Fibroblast of lung (primary cell): ENCODE measurements around the gene ADRB1. TPM values are rescaled to one million over a fixed set of nuclear protein-coding genes. Genes with fewer than 3 reads are reported as not detected.

Experiments used
- DNase-seq, 2 donors: peaks; one replicate each; pipeline versions ENCODE4 v3.0.0 to v3.0.0-alpha.2; 2010; ENCODE audit warnings: low read depth in 2 of 2
- H2AFZ ChIP-seq: 2 replicates; pipeline ENCODE4 v1.5.1; 2012; ENCODE audit warnings: low read length, control low read depth, inconsistent platforms
- H3K27ac ChIP-seq: 2 replicates; pipeline ENCODE4 v1.5.1; 2011; ENCODE audit warnings: low read length, control low read depth; ENCODE audit not compliant: insufficient read depth
- H3K27me3 ChIP-seq: 2 replicates; pipeline ENCODE4 v1.5.1; 2011; ENCODE audit warnings: mild to moderate bottlenecking, low read length; ENCODE audit not compliant: control insufficient read depth, insufficient read depth
- H3K36me3 ChIP-seq: 2 replicates; pipeline ENCODE4 v1.5.1; 2011; ENCODE audit warnings: low read length; ENCODE audit not compliant: control insufficient read depth, insufficient read depth
- H3K4me1 ChIP-seq: 2 replicates; pipeline ENCODE4 v1.5.1; 2011; ENCODE audit warnings: low read length; ENCODE audit not compliant: control insufficient read depth, insufficient read depth; ENCODE audit errors: extremely low read depth
- H3K4me2 ChIP-seq: 2 replicates; pipeline ENCODE4 v1.5.1; 2011; ENCODE audit warnings: low read length, control low read depth; ENCODE audit not compliant: insufficient read depth; ENCODE audit errors: extremely low read depth
- H3K4me3 ChIP-seq, 4 experiments: fragments of 200-600 bp in 1 of 4; sonication (generic) in 1 of 4; replicated peaks in 1 of 4; 2 replicates each; pipeline ENCODE4 v1.5.1; 2011 to 2016; ENCODE audit warnings: low read length in 4 of 4, low read depth in 3 of 4, mild to moderate bottlenecking in 3 of 4, control low read depth in 2 of 4, inconsistent platforms in 1 of 4, mixed read lengths in 1 of 4; ENCODE audit not compliant: insufficient read depth in 1 of 4; ENCODE audit errors: control extremely low read depth in 1 of 4
- H3K79me2 ChIP-seq: 2 replicates; pipeline ENCODE4 v1.5.1; 2012; ENCODE audit warnings: mild to moderate bottlenecking, low read length, inconsistent platforms; ENCODE audit not compliant: control insufficient read depth, insufficient read depth
- H3K9ac ChIP-seq: 2 replicates; pipeline ENCODE4 v1.5.1; 2011; ENCODE audit warnings: mild to moderate bottlenecking, low read length, control low read depth; ENCODE audit not compliant: insufficient read depth
- H3K9me3 ChIP-seq: 2 replicates; pipeline ENCODE4 v1.5.1; 2012; ENCODE audit warnings: low read depth, low read length; ENCODE audit not compliant: control insufficient read depth, insufficient read depth
- H4K20me1 ChIP-seq: 2 replicates; pipeline ENCODE4 v1.5.1; 2011; ENCODE audit warnings: low read length; ENCODE audit not compliant: control insufficient read depth, insufficient read depth; ENCODE audit errors: extremely low read depth
- CTCF ChIP-seq, 2 donors: IDR thresholded peaks in 1 of 2; conservative IDR thresholded peaks in 1 of 2; 1 replicate in 1 of 2; 2 replicates in 1 of 2; pipeline ENCODE4 v1.5.1; 2011 to 2012; ENCODE audit warnings: low read length in 2 of 2, control low read depth in 1 of 2, inconsistent platforms in 1 of 2, low read depth in 1 of 2, mild to moderate bottlenecking in 1 of 2
- EZH2 ChIP-seq: IDR thresholded peaks from 2 replicates; pipeline ENCODE4 v1.5.1; 2012; ENCODE audit warnings: low read length, control low read depth, mild to moderate bottlenecking; ENCODE audit errors: missing control alignments
- polyA plus RNA-seq, 2 donors: library from polyadenylated mRNA; depleted of rRNA in 1 of 2; stranded (reverse) in 1 of 2; unstranded in 1 of 2; fragments of >200 nt; gene quantifications; 2 replicates each; pipeline ENCODE4 v1.2.1, GENCODE V29; 2011 to 2012; ENCODE audit warnings: missing spikeins in 1 of 2
- total RNA-seq: library from RNA; depleted of rRNA; stranded (reverse); fragments of >200 nt; gene quantifications from 2 replicates; pipeline ENCODE4 v1.2.1, GENCODE V29; 2014

Gene ADRB1
- total and polyA plus RNA-seq, 2 donors (not counting 1 experiment from before 2014, with no cell fraction given) = not detected

- H3K4me1 ChIP-seq = no peaks in the 10 kb centered on the region
- no peak for TF ChIP-seq EZH2
- TF ChIP-seq CTCF (conservative IDR thresholded peaks at IDR 0.05 in 1 of 2, IDR thresholded peaks at IDR 0.05 in 1 of 2; ENCODE audit: low read depth in 1 of 2, low read length in 2 of 2) = no peak
- no peaks in the 10 kb centered on the region for H3K36me3 ChIP-seq
These were observed 38.4 kb downstream of the ADRB1 start for GRCh38 chr10:114081911-114082583.

GRCh38 chr10:114083040-114083439 is 39.4 kb downstream of the ADRB1 start:
- TF ChIP-seq CTCF (conservative IDR thresholded peaks at IDR 0.05 in 1 of 2, IDR thresholded peaks at IDR 0.05 in 1 of 2; ENCODE audit: low read depth in 1 of 2, low read length in 2 of 2) = no peak
- TF ChIP-seq EZH2 = no peak

More at GRCh38 chr10:114081911-114082583, 38.4 kb downstream of the ADRB1 start:
- Histone ChIP-seq H3K79me2 (no peaks in the 10 kb centered on the region), H3K4me3 (no peak overlapping the region), H3K27ac (no peak overlapping the region), H4K20me1 (no peaks in the 10 kb centered on the region), H3K9me3 (no peaks in the 10 kb centered on the region), H3K4me2 (no peak overlapping the region), H3K27me3 (no peaks in the 10 kb centered on the region), H3K9ac (no peak overlapping the region), H2AFZ (no peak overlapping the region)
- DNase-seq = no peak

GRCh38 chr10:114084215-114084614 is 40.5 kb downstream of the ADRB1 start:
- Histone ChIP-seq H3K9ac (no peak overlapping the region), H4K20me1 (no peaks in the 10 kb centered on the region), H3K4me1 (no peaks in the 10 kb centered on the region), H2AFZ (no peak overlapping the region), H3K4me2 (no peak overlapping the region), H3K36me3 (no peaks in the 10 kb centered on the region), H3K79me2 (no peaks in the 10 kb centered on the region), H3K4me3 (no peak overlapping the region), H3K27ac (no peak overlapping the region), H3K9me3 (no peaks in the 10 kb centered on the region), H3K27me3 (no peaks in the 10 kb centered on the region)
- no peak for TF ChIP-seq EZH2
- no peak for TF ChIP-seq CTCF (conservative IDR thresholded peaks at IDR 0.05 in 1 of 2, IDR thresholded peaks at IDR 0.05 in 1 of 2; ENCODE audit: low read depth in 1 of 2, low read length in 2 of 2)
- no peak for DNase-seq

More at GRCh38 chr10:114083040-114083439, 39.4 kb downstream of the ADRB1 start:
- H3K36me3 ChIP-seq = no peaks in the 10 kb centered on the region
- no peaks in the 10 kb centered on the region for H3K9me3 ChIP-seq
- DNase-seq = no peak
- no peaks in the 10 kb centered on the region for H3K27me3 ChIP-seq
- H2AFZ ChIP-seq = no peak overlapping the region
- H3K9ac ChIP-seq = no peak overlapping the region
- H3K4me1 ChIP-seq = no peaks in the 10 kb centered on the region
- no peak overlapping the region for H3K4me2 ChIP-seq
- no peaks in the 10 kb centered on the region for H3K79me2 ChIP-seq
- H3K4me3 ChIP-seq = no peak overlapping the region
- no peaks in the 10 kb centered on the region for H4K20me1 ChIP-seq
- no peak overlapping the region for H3K27ac ChIP-seq
